Ovary (tissue), 9 donors: ENCODE results near the gene TRMT61A. TPM values are rescaled to one million over a fixed set of nuclear protein-coding genes. Genes with fewer than 3 reads are reported as not detected.

Experiments used
- DNase-seq, 5 donors: peaks; one replicate each; pipeline ENCODE4 v3.0.0-alpha.2; 2019 to 2020
- H3K27ac ChIP-seq, 2 donors: fragments of 200-600 bp; one replicate each; pipeline versions ENCODE4 v1.5.1 to v1.8.0; 2019 to 2022
- H3K27me3 ChIP-seq: fragments of 200-600 bp; one replicate; pipeline ENCODE4 v1.8.0; 2022
- H3K36me3 ChIP-seq: fragments of 200-600 bp; sonication (generic); one replicate; pipeline ENCODE4 v1.5.1; 2019
- H3K4me1 ChIP-seq: one replicate; pipeline ENCODE4 v1.8.1; 2013; ENCODE audit warnings: mild to moderate bottlenecking, moderate library complexity; ENCODE audit not compliant: insufficient read depth
- H3K4me3 ChIP-seq: fragments of 200-600 bp; sonication (generic); one replicate; pipeline ENCODE4 v1.5.1; 2017
- H3K9me3 ChIP-seq, 2 donors: fragments of 200-600 bp in 1 of 2; sonication (generic) in 1 of 2; one replicate each; pipeline versions ENCODE4 v1.5.1 to v1.8.1; 2013 to 2019; ENCODE audit warnings: mild to moderate bottlenecking in 1 of 2, moderate library complexity in 1 of 2
- EP300 ChIP-seq: sonication (generic); formaldehyde crosslinking; IDR thresholded peaks from one replicate; pipeline ENCODE4 v1.6.1; 2017; ENCODE audit warnings: antibody characterized with exemption
- POLR2A ChIP-seq: fragments of 450-650 bp; IDR thresholded peaks from one replicate; pipeline ENCODE4 v1.6.1; 2017; ENCODE audit warnings: antibody characterized with exemption, mild to moderate bottlenecking, moderate library complexity
- WGBS, 3 donors: extraction: QIAGEN DNeasy Blood & Tissue Kit in 1 of 3; methylation state at CpG; one replicate each; pipeline versions ENCODE4 v1.1.5 to v1.1.7; 2013 to 2017; 5-methylcytosine and 5-hydroxymethylcytosine counted together
- intact Hi-C, 4 donors: fragments of 100-400 bp; cut with DNase I; formaldehyde crosslinking; loops; one replicate each; pipeline versions ENCODE4 v1.11.0 to v1.15.1; 2022 to 2023
- polyA plus RNA-seq, 2 donors: library from polyadenylated mRNA; stranded (reverse); fragments of 200-250 nt in 1 of 2; fragments of 350-450 nt in 1 of 2; fragmentation: Illumina TruSeq in 1 of 2; extraction: RNeasy Lipid Tissue Mini Kit (QIAGEN cat#74804) in 1 of 2; gene quantifications; one replicate each; pipeline ENCODE4 v1.2.3, GENCODE V29; 2013 to 2014
- total RNA-seq, 7 donors: library from RNA; depleted of rRNA in 2 of 7; stranded (reverse); fragments of >200 nt in 2 of 7; fragmentation: NEBNext Ultra II Directional in 3 of 7; extraction: Animal tissue kit (Norgen Biotek cat#: 25700) in 3 of 7; gene quantifications; one replicate each; pipeline versions ENCODE4 v1.1.0 to v1.2.4, GENCODE V29; 2016 to 2023
- TF ChIP-seq, protein P1 (sequence below), 3 donors: fragments of 450-650 bp in 2 of 3; fragments of 200-600 bp in 1 of 3; IDR thresholded peaks; one replicate each; pipeline versions ENCODE4 v1.5.1 to v1.8.0; 2016 to 2022; ENCODE audit warnings: antibody characterized with exemption in 3 of 3, mild to moderate bottlenecking in 1 of 3
- donor health status: DM: no; HTN: no; CAD: no; lungs with moderate emphysema.
- donor health status: DM: no; HTN: no; CAD: no.
- donor health status: Bipolar disorder and iron deficiency.
- donor health status: DM: yes; HTN: yes; CAD: no.
- donor health status: DM: no; HTN: no; CAD: no.
- donor health status: DM: yes; HTN: yes; CAD: no.

TRMT61A gene
- total and polyA plus RNA-seq, 9 donors: 0.62 to 20.9 (median 12.8) TPM

DNA sequence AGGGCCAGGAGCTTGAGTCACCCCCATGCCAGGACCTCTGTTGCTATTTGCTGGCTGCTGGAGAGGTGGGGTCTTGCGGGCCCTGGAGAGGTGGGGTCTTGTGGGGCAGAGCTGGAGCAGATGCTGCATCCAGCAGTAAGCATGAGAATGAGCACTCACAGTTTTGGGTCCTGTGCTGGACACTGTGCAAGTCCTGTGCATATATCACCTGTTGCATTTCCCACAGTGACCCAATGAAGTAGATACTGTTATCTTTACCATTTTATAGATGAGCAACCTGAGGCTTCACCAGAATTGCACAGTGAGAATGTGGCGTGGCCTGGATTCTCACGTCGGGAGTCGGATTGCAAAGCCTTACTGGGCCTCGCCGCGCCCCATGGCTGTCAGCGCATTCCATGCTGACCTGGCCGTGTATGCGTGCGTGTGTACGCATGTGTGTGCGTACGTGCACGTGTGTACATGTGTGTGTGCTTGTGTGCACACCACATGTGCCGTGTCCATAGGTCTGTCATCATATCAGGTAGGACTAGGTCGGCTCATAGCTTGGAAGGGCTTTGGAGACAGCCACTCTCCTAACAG, 45.8 kb downstream of the TRMT61A start:
- no peaks in the 10 kb centered on the region for H3K27me3 ChIP-seq
- no peaks in the 10 kb centered on the region for H3K36me3 ChIP-seq
- H3K4me1 ChIP-seq: peaks cover 6% of the 10 kb centered on the region
- intact Hi-C loops: loop anchor here in 1 of 4 donors (10.0 kb wide), 2 partner anchors 160 to 340 kb away; no protein-coding TSS in a partner anchor
- no peaks in the 10 kb centered on the region for H3K9me3 ChIP-seq
- no peak overlapping the region for H3K27ac ChIP-seq
- TF ChIP-seq EP300 (no peak), POLR2A (no peak)
- TF ChIP-seq, protein P1, sequence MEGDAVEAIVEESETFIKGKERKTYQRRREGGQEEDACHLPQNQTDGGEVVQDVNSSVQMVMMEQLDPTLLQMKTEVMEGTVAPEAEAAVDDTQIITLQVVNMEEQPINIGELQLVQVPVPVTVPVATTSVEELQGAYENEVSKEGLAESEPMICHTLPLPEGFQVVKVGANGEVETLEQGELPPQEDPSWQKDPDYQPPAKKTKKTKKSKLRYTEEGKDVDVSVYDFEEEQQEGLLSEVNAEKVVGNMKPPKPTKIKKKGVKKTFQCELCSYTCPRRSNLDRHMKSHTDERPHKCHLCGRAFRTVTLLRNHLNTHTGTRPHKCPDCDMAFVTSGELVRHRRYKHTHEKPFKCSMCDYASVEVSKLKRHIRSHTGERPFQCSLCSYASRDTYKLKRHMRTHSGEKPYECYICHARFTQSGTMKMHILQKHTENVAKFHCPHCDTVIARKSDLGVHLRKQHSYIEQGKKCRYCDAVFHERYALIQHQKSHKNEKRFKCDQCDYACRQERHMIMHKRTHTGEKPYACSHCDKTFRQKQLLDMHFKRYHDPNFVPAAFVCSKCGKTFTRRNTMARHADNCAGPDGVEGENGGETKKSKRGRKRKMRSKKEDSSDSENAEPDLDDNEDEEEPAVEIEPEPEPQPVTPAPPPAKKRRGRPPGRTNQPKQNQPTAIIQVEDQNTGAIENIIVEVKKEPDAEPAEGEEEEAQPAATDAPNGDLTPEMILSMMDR (IDR thresholded peaks at IDR 0.05): no peak
- DNase-seq: no peak
- no peak overlapping the region for H3K4me3 ChIP-seq
- WGBS, 3 donors: 91 to 93% (median 93%) methylated on average over 18 of the region's 18 CpGs

DNA sequence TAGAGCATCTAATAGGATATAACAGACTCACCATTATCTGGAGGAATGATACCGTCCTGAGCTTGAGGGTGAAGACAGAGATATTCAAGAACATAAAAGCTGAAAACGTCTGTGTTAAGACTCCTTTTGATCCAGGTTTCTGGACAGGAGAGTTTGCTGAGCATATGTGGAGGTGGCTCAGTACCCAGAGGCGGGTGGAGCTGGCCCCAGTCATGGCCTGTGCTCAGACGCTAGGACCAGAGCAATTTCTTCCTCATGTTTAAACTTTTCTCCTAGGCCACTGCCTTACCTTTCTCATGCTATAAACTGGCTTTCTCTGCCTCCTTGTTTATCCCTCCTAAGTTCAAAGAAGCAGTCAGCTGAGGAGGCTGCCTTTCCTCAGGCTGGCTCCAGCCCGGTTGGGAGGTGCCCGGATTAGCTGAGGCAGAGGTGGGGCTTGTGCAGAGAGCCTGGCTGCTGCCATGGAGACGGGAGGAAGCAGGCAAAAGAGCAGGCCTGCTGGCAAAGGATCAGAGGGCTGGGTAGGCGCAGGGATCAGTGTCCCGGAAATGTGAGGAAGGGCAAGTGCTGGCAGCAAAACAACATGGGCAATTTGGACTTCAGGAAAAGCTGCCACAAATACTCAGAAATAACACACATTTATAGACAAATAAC, 47.5 kb downstream of the TRMT61A start:
- H3K27me3 ChIP-seq: no peaks in the 10 kb centered on the region
- no peaks in the 10 kb centered on the region for H3K36me3 ChIP-seq
- peaks cover 6% of the 10 kb centered on the region for H3K4me1 ChIP-seq
- TF ChIP-seq, protein P1 (IDR thresholded peaks at IDR 0.05): no peak
- no peak for TF ChIP-seq EP300
- TF ChIP-seq POLR2A: no peak
- WGBS, 3 donors: 12 to 15% (median 12%) methylated on average over 9 of the region's 9 CpGs
- intact Hi-C loops: loop anchor here in 1 of 4 donors (10.0 kb wide), 2 partner anchors 158 to 338 kb away; no protein-coding TSS in a partner anchor
- no peaks in the 10 kb centered on the region for H3K9me3 ChIP-seq
- H3K27ac ChIP-seq: peak overlapping the region in 1 of 2 donors; percentile 60
- DNase-seq: peak; percentile 85 to 92 (median 90)
- H3K4me3 ChIP-seq: no peak overlapping the region

DNA sequence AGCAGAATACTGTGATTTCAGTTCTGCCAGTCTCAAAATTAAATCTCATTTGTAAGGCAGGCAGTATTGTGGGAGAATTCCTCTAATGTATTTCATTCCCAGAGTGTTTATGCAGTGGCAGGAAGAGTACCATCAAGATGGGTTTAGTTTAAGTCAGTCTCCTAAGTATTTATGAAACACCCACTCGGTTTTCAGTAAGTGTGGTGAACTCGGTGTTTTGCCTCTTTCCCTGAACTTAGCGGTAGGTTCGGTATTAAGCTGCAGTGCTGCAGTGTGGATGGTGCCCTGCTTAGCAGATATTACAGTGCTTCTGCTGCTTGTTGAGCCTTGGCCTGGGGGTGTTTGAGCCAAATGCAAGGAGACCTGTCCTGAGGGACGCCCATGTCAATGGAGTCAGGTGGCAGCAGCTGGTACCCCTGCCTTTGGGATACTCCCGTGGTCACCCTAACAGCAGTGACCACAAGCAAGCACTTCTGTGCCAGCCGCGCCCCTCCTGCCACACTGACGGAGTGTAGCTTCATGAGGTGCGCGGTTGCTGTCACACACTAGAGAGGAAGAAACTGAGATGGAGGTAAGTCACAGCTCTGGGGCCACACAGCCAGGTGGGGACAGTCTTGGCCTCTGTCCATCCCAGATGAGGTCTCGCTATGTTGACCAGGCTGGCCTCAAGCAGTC, 49.5 kb downstream of the TRMT61A start:
- H3K4me3 ChIP-seq: no peak overlapping the region
- peaks cover 6% of the 10 kb centered on the region for H3K4me1 ChIP-seq
- intact Hi-C loops: loop anchor here in 1 of 4 donors (10.0 kb wide), 2 partner anchors 156 to 336 kb away; no protein-coding TSS in a partner anchor
- no peaks in the 10 kb centered on the region for H3K36me3 ChIP-seq
- WGBS, 3 donors: 83 to 91% (median 85%) methylated on average over 12 of the region's 12 CpGs
- TF ChIP-seq POLR2A (no peak), EP300 (no peak)
- TF ChIP-seq, protein P1 (IDR thresholded peaks at IDR 0.05): no peak
- no peaks in the 10 kb centered on the region for H3K9me3 ChIP-seq
- H3K27ac ChIP-seq: no peak overlapping the region
- no peaks in the 10 kb centered on the region for H3K27me3 ChIP-seq
- DNase-seq: no peak

DNA sequence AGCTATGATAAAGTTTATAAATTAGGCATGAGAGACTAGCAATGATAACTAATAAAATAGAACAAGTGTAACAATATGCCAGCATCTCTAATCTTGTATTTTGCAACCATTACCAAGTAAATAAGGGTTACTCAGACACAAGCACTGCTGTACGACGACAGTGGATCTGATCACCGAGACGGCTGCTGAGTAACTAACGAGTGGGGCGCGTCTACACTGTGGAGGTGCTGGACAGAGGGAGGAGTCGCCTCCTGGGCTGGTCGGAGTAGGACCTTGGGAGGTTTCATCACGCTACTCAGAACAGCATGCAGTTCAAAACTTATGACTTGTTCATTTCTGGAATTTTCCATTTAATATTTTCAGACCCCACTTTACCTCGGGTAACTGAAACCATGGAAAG, 52.2 kb downstream of the TRMT61A start:
- H3K4me1 ChIP-seq: peaks cover 6% of the 10 kb centered on the region
- no peaks in the 10 kb centered on the region for H3K36me3 ChIP-seq
- H3K27ac ChIP-seq: no peak overlapping the region
- TF ChIP-seq EP300 (no peak), POLR2A (no peak)
- TF ChIP-seq, protein P1 (IDR thresholded peaks at IDR 0.05): no peak
- H3K9me3 ChIP-seq: no peaks in the 10 kb centered on the region
- WGBS, 3 donors: 83 to 88% (median 85%) methylated on average over 11 of the region's 11 CpGs
- no peak overlapping the region for H3K4me3 ChIP-seq
- intact Hi-C loops: no loop called here
- H3K27me3 ChIP-seq: no peaks in the 10 kb centered on the region
- DNase-seq: no peak
